Transverse colon (tissue), 4 donors: ENCODE data around the gene GP1BA. TPM values are rescaled to one million over a fixed set of nuclear protein-coding genes. Genes with fewer than 3 reads are reported as not detected.
A peak's percentile ranks its signal among the peaks of the same experiment; 100 is the strongest.

Experiments used
- DNase-seq: peaks from one replicate; pipeline ENCODE4 v3.0.0-alpha.2; 2019
- H3K27ac ChIP-seq, 4 donors: fragments of 200-600 bp; sonication (generic); 2 replicates each; pipeline ENCODE4 v1.5.1; 2016 to 2018; ENCODE audit warnings: inconsistent platforms in 4 of 4
- H3K27me3 ChIP-seq: fragments of 200-600 bp; sonication (generic); 2 replicates; pipeline ENCODE4 v1.5.1; 2017; ENCODE audit warnings: inconsistent platforms
- H3K36me3 ChIP-seq, 4 donors: fragments of 200-600 bp; sonication (generic); 2 replicates each; pipeline ENCODE4 v1.5.1; 2017 to 2019; ENCODE audit warnings: inconsistent platforms in 4 of 4
- H3K4me1 ChIP-seq, 4 donors: fragments of 200-600 bp; sonication (generic); 2 replicates each; pipeline ENCODE4 v1.5.1; 2017 to 2020; ENCODE audit warnings: inconsistent platforms in 4 of 4
- H3K4me3 ChIP-seq, 4 donors: fragments of 200-600 bp; sonication (generic); 1 replicate in 1 of 4; 2 replicates in 3 of 4; pipeline versions ENCODE4 v1.5.1 to v1.6.1; 2017 to 2019; ENCODE audit warnings: inconsistent platforms in 4 of 4
- H3K9me3 ChIP-seq, 2 donors: fragments of 200-600 bp; sonication (generic); 2 replicates each; pipeline ENCODE4 v1.5.1; 2017 to 2019; ENCODE audit warnings: inconsistent platforms in 2 of 2
- EP300 ChIP-seq: sonication (generic); formaldehyde crosslinking; IDR thresholded peaks from one replicate; pipeline ENCODE4 v1.6.1; 2017; ENCODE audit warnings: antibody characterized with exemption, low read depth
- POLR2A ChIP-seq: fragments of 450-650 bp; IDR thresholded peaks from one replicate; pipeline ENCODE4 v1.6.1; 2016; ENCODE audit warnings: antibody characterized with exemption, mild to moderate bottlenecking, moderate library complexity
- POLR2AphosphoS5 ChIP-seq, 3 donors: sonication (generic); formaldehyde crosslinking; IDR thresholded peaks; one replicate each; pipeline ENCODE4 v1.6.1; 2016; ENCODE audit warnings: antibody characterized with exemption in 3 of 3
- WGBS, 2 donors: methylation state at CpG; one replicate each; pipeline ENCODE4 v1.1.5; 2018; ENCODE audit warnings: low coverage in 1 of 2; 5-methylcytosine and 5-hydroxymethylcytosine counted together
- in situ Hi-C, 4 donors: fragments of 200-750 bp; cut with MboI; loops; one replicate each; pipeline versions ENCODE4 v1.15.0 to v1.15.1; 2017; ENCODE audit warnings: low sequenced_read_pairs in 3 of 4, low pct_ligation_motif_present in 1 of 4, low pct_unique_long_range_greater_than_20kb in 1 of 4
- intact Hi-C: fragments of 100-400 bp; cut with DNase I; formaldehyde crosslinking; loops from one replicate; pipeline ENCODE4 v1.15.1; 2023; ENCODE audit warnings: low total_unique reads
- small RNA-seq, 4 donors: library from RNA; depleted of rRNA; stranded (forward); fragments of <200 nt; gene quantifications; one replicate each; pipeline ENCODE3, GENCODE V24; 2016
- total RNA-seq, 4 donors: library from RNA; depleted of rRNA; stranded (reverse); fragments of >200 nt; gene quantifications; one replicate each; pipeline ENCODE4 v1.1.0, GENCODE V29; 2016
- TF ChIP-seq, protein P1 (sequence below), 5 experiments: fragments of 200-600 bp in 3 of 5; fragments of 450-650 bp in 2 of 5; sonication (generic) in 3 of 5; IDR thresholded peaks; 1 replicate in 2 of 5; 2 replicates in 3 of 5; pipeline ENCODE4 v1.5.1; 2016 to 2017; ENCODE audit warnings: antibody characterized with exemption in 5 of 5, inconsistent platforms in 3 of 5, mild to moderate bottlenecking in 2 of 5, moderate library complexity in 1 of 5

The GP1BA gene
- total RNA-seq, 4 donors from 2014 or later, result not detected

DNA sequence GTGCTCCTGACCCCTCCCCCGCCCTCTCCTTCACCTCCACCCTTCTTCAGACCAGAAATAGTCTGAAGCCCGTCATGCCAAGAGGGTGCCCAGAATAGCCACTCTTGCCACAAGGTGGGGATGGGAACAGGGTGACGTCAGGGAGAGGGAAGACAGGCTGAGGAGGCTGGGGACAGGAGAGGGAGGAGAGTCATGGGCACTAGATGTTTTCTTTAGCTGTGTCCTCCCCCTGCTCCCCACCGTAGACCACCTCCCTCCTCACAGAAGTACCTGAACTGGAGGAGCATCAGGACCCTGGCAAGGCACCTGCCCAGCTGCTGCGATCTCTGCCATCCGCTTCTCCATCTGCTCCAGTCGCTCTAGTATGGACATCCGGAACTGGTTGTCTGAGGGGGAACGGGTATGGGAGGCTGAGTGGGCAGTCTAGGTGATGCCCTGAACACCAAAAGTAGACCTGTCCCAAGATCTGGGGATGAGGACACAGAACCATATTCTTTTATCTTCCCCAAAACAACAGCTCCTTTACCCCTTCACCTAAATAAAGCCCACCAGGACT lies 42.1 kb downstream of the GP1BA start:
- Histone ChIP-seq H3K36me3 (peaks cover 0 to 47% (median 20%) of the 10 kb centered on the region in 4 donors), H3K4me1 (peaks cover 0 to 7% (median 5%) of the 10 kb centered on the region in 4 donors), H3K27me3 (no peaks in the 10 kb centered on the region), H3K9me3 (no peaks in the 10 kb centered on the region), H3K27ac (no peak overlapping the region), H3K4me3 (no peak overlapping the region)
- WGBS, 2 donors, result 90% methylated on average over 9 of the region's 9 CpGs; no CpG with 5 or more reads in 1 of the 2 donors
- DNase-seq, result no peak
- TF ChIP-seq, protein P1, sequence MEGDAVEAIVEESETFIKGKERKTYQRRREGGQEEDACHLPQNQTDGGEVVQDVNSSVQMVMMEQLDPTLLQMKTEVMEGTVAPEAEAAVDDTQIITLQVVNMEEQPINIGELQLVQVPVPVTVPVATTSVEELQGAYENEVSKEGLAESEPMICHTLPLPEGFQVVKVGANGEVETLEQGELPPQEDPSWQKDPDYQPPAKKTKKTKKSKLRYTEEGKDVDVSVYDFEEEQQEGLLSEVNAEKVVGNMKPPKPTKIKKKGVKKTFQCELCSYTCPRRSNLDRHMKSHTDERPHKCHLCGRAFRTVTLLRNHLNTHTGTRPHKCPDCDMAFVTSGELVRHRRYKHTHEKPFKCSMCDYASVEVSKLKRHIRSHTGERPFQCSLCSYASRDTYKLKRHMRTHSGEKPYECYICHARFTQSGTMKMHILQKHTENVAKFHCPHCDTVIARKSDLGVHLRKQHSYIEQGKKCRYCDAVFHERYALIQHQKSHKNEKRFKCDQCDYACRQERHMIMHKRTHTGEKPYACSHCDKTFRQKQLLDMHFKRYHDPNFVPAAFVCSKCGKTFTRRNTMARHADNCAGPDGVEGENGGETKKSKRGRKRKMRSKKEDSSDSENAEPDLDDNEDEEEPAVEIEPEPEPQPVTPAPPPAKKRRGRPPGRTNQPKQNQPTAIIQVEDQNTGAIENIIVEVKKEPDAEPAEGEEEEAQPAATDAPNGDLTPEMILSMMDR (IDR thresholded peaks at IDR 0.05), result no peak
- no peak for TF ChIP-seq EP300
- TF ChIP-seq POLR2A, result no peak
- no peak for TF ChIP-seq POLR2AphosphoS5 (IDR thresholded peaks at IDR 0.05)
- intact Hi-C loops (loop anchor here (10.0 kb wide), 1 partner anchor 91 kb away; no protein-coding TSS in a partner anchor), in situ Hi-C loops (loop anchor here in 1 of 4 donors (10.0 kb wide), 1 partner anchor 59 kb away; no protein-coding TSS in a partner anchor)

DNA sequence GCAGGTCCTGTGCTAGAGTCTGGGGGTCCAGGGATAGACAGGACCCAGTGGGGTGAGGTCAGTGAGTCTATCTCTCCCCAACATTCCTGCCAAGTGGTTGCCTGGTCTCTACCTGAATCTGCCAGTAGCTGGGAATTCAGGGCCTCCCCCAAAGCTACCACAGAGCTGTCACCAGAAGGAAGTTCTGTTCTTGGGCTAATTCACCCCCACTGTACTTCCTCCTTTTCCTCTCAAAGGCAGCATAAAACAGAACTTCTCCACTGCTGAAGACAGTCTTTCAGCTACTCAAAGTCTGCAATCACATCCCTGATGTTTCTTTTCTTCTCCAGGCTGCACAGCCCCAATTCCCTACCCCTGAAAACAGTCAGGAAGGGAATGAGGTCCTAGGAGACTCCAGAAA lies 46.6 kb downstream of the GP1BA start:
- intact Hi-C loops, result loop anchor here (10.0 kb wide), 1 partner anchor 86 kb away; no protein-coding TSS in a partner anchor
- no peak overlapping the region for H3K4me3 ChIP-seq
- H3K4me1 ChIP-seq, result peaks cover 0 to 8% (median 0%) of the 10 kb centered on the region in 4 donors
- no peaks in the 10 kb centered on the region for H3K9me3 ChIP-seq
- in situ Hi-C loops, result loop anchor here in 1 of 4 donors (10.0 kb wide), 1 partner anchor 64 kb away; no protein-coding TSS in a partner anchor
- DNase-seq, result no peak
- H3K27ac ChIP-seq, result no peak overlapping the region
- H3K36me3 ChIP-seq, result peaks cover 0 to 29% (median 10%) of the 10 kb centered on the region in 4 donors
- no peaks in the 10 kb centered on the region for H3K27me3 ChIP-seq
- TF ChIP-seq POLR2A (no peak), POLR2AphosphoS5 (IDR thresholded peaks at IDR 0.05) (no peak), EP300 (no peak)
- TF ChIP-seq, protein P1 (IDR thresholded peaks at IDR 0.05), result no peak

DNA sequence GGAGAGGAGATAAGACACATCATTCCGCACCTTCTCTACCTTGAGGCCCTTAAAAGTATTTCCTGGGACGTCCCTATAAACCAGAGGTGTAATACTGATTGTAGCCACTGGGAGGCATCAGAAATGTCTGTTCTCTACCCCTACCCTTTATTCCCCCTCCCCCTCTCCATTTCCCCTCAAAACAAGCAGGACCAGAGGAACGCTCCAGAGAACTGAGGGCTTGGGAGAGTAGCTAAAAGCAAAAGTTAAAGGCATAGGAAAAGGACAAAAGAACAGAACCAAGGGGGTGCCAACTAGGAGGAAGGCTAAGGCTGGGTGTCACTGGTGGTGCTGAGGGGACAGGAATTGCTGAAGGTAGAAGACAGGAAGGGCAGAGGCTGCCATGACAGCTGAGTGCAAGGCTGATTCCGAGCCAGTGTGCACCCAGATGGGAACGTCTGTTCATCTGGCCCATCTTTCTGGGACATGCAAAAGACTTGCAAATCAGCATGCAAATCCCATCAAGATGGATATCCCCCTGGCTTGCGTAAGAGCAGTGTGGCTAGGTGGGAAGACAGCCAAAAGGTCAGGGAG lies 48.7 kb downstream of the GP1BA start:
- no peak overlapping the region for H3K27ac ChIP-seq
- in situ Hi-C loops (no loop called here), intact Hi-C loops (loop anchor here (10.0 kb wide), 1 partner anchor 46 kb away; the partner anchor contains the start of gene GP1BA)
- H3K36me3 ChIP-seq, result peaks cover 0 to 29% (median 5%) of the 10 kb centered on the region in 4 donors
- 18 to 43% methylated on average over 4 to 6 of the region's 6 CpGs for WGBS, 2 donors
- TF ChIP-seq, protein P1 (IDR thresholded peaks at IDR 0.05), result peak; percentile 83 to 90 (median 84)
- TF ChIP-seq POLR2A, result no peak
- peaks cover 0 to 11% (median 2%) of the 10 kb centered on the region in 4 donors for H3K4me1 ChIP-seq
- DNase-seq, result no peak
- no peaks in the 10 kb centered on the region for H3K9me3 ChIP-seq
- no peaks in the 10 kb centered on the region for H3K27me3 ChIP-seq
- H3K4me3 ChIP-seq, result no peak overlapping the region

DNA sequence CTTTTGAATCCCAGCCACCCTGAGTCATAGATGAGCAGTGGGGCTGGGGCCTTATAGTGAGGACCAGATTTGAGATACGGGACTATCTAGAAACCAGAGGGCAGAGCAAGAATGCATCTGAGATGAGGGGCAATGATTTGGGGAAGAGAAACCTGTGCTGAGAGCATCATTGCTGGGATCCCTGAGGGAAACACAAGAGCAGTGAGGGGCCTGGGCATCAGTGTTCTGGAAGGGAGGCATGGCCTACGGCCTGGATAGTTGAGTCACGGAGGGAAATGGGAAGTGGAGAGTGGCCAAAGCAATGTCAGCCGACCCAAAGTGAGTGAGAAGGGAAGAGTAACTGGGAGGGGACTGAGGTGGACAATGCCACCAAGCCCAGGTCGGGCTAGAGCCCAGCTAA lies 50.2 kb downstream of the GP1BA start:
- TF ChIP-seq, protein P1 (IDR thresholded peaks at IDR 0.05), result no peak
- TF ChIP-seq POLR2AphosphoS5 (IDR thresholded peaks at IDR 0.05), result no peak
- TF ChIP-seq POLR2A, result no peak
- no peak for TF ChIP-seq EP300
- no peaks in the 10 kb centered on the region for H3K9me3 ChIP-seq
- H3K27me3 ChIP-seq, result no peaks in the 10 kb centered on the region
- H3K27ac ChIP-seq, result no peak overlapping the region
- DNase-seq, result no peak
- peaks cover 0 to 18% (median 1%) of the 10 kb centered on the region in 4 donors for H3K36me3 ChIP-seq
- in situ Hi-C loops, result no loop called here
- peaks cover 6 to 22% (median 14%) of the 10 kb centered on the region in 4 donors for H3K4me1 ChIP-seq
- H3K4me3 ChIP-seq, result no peak overlapping the region
- intact Hi-C loops, result loop anchor here (10.0 kb wide), 1 partner anchor 48 kb away; the partner anchor contains the start of gene GP1BA
- 56 to 70% methylated on average over 4 to 5 of the region's 5 CpGs for WGBS, 2 donors

Small RNA genes lying within 50 kb of the gene (small RNA-seq; reads per million reads assigned to genes)
- gene MIR6864 (0 to 0.18 (median 0) reads per million in 4 donors), gene MIR6865 (0 to 0.28 (median 0.06) reads per million in 4 donors)

Other genes with a start within 250 kb of the GP1BA start
- gene PELP1, start 228.1 kb upstream of the GP1BA start, total RNA-seq, result 10 to 100 TPM; 12.3 to 42.2 (median 16.1) TPM
- gene ARRB2, start 221.6 kb upstream of the GP1BA start, total RNA-seq, result 10 to 100 TPM; 19.3 to 47.9 (median 36.8) TPM
- gene MED11, start 200.8 kb upstream of the GP1BA start, total RNA-seq, result 10 to 100 TPM in 3 of 4 donors, 1 to 10 TPM in 1; 1.4 to 60.8 (median 34.1) TPM
- gene ZMYND15, start 192.4 kb upstream of the GP1BA start, total RNA-seq, result 1 to 10 TPM in 1 of 4 donors, under 1 TPM in 1, not detected in 2; 0.82 to 1.4 TPM
- gene CXCL16, start 192.3 kb upstream of the GP1BA start, total RNA-seq, result 10 to 100 TPM; 13.0 to 72.6 (median 27.0) TPM
- gene TM4SF5, start 160.4 kb upstream of the GP1BA start, total RNA-seq, result 10 to 100 TPM in 3 of 4 donors, 1 to 10 TPM in 1; 5.2 to 42.6 (median 26.1) TPM
- gene VMO1, start 145.9 kb upstream of the GP1BA start, total RNA-seq, result 1 to 10 TPM in 2 of 4 donors, under 1 TPM in 1, not detected in 1; 0.68 to 5.2 (median 1.9) TPM
- gene GLTPD2, start 143.3 kb upstream of the GP1BA start, total RNA-seq, result 1 to 10 TPM in 1 of 4 donors, under 1 TPM in 1, not detected in 2; 0.41 to 1.7 TPM
- gene PSMB6, start 136.1 kb upstream of the GP1BA start, total RNA-seq, result 100 to 1,000 TPM in 2 of 4 donors, 10 to 100 TPM in 2; 34.0 to 111 (median 80.9) TPM
- gene PLD2, start 125.1 kb upstream of the GP1BA start, total RNA-seq, result 10 to 100 TPM; 13.9 to 81.9 (median 18.9) TPM
- gene MINK1, start 98.9 kb upstream of the GP1BA start, total RNA-seq, result 100 to 1,000 TPM; 128 to 406 (median 181) TPM
- 1 to 10 TPM in 3 of 4 donors, not detected in 1; 1.8 to 3.2 (median 2.1) TPM for gene C17orf107, start 32.7 kb upstream of the GP1BA start, total RNA-seq
- under 1 TPM in 1 of 4 donors, not detected in 3; 0.32 TPM for gene CHRNE, start 29.2 kb upstream of the GP1BA start, total RNA-seq
- gene SLC25A11, start 7.8 kb downstream of the GP1BA start, total RNA-seq, result 100 to 1,000 TPM in 1 of 4 donors, 10 to 100 TPM in 3; 62.4 to 120 (median 83.9) TPM
- gene RNF167, start 8.0 kb downstream of the GP1BA start, total RNA-seq, result 100 to 1,000 TPM in 1 of 4 donors, 10 to 100 TPM in 3; 57.2 to 348 (median 73.7) TPM
- 1,000 to 10,000 TPM in 1 of 4 donors, 100 to 1,000 TPM in 3; 743 to 1,049 (median 945) TPM for gene PFN1, start 16.3 kb downstream of the GP1BA start, total RNA-seq
- 100 to 1,000 TPM in 1 of 4 donors, 10 to 100 TPM in 1, 1 to 10 TPM in 2; 2.5 to 211 (median 12.9) TPM for gene ENO3, start 18.8 kb downstream of the GP1BA start, total RNA-seq
- 10 to 100 TPM in 3 of 4 donors, 1 to 10 TPM in 1; 8.2 to 64.7 (median 47.4) TPM for gene SPAG7, start 35.5 kb downstream of the GP1BA start, total RNA-seq
- 10 to 100 TPM; 35.9 to 71.8 (median 51.8) TPM for gene CAMTA2, start 55.4 kb downstream of the GP1BA start, total RNA-seq
- 1 to 10 TPM in 2 of 4 donors, not detected in 2; 1.8 to 2.2 TPM for gene INCA1, start 65.2 kb downstream of the GP1BA start, total RNA-seq
- gene KIF1C, start 65.7 kb downstream of the GP1BA start, total RNA-seq, result 100 to 1,000 TPM; 106 to 125 (median 114) TPM
- gene SLC52A1, start 103.1 kb downstream of the GP1BA start, total RNA-seq, result 1 to 10 TPM in 3 of 4 donors, not detected in 1; 1.3 to 6.0 (median 3.4) TPM
- gene ZFP3, start 146.2 kb downstream of the GP1BA start, total RNA-seq, result 10 to 100 TPM in 1 of 4 donors, 1 to 10 TPM in 3; 6.0 to 11.6 (median 8.6) TPM
- 10 to 100 TPM in 2 of 4 donors, 1 to 10 TPM in 2; 6.8 to 69.6 (median 27.2) TPM for gene ZNF232, start 179.6 kb downstream of the GP1BA start, total RNA-seq
- under 1 TPM in 2 of 4 donors, not detected in 2; under 0.01 to 0.82 TPM for gene USP6, start 183.8 kb downstream of the GP1BA start, total RNA-seq